NCI-H2196 (cell line): ENCODE results near the gene FADS3.
"Not testable (repeated sequence)": the region's sequence is repeated elsewhere in the genome, so short reads cannot be mapped to it uniquely, and the experiment has no call there.

Experiments
- DNase-seq: peaks from one replicate; lab custom pipeline; 2025; ENCODE audit not compliant: unreplicated experiment; lab: John Stamatoyannopoulos, UW

Gene FADS3

GRCh38 chr11:61899146-61899841 lies 7.9 kb upstream of the FADS3 start:
- peak; percentile 80 for DNase-seq

DNA sequence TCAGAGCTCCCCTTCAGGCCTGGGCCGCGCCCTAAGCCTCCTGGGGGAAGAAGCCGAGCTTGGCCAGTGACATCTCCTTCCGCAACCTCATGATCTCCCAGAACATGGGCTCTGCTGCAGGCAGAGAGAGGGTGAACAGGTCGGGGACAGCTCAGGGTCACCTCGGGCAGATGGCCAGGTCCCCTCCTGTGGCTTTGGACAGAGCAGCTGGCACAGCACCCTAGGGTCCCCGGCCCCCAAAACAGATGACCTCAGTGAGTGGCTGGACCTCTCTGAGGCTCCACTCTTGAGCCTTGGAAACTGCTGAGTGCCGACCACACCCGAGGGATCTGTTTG lies 6.9 kb upstream of the FADS3 start:
- DNase-seq, result no peak

DNA sequence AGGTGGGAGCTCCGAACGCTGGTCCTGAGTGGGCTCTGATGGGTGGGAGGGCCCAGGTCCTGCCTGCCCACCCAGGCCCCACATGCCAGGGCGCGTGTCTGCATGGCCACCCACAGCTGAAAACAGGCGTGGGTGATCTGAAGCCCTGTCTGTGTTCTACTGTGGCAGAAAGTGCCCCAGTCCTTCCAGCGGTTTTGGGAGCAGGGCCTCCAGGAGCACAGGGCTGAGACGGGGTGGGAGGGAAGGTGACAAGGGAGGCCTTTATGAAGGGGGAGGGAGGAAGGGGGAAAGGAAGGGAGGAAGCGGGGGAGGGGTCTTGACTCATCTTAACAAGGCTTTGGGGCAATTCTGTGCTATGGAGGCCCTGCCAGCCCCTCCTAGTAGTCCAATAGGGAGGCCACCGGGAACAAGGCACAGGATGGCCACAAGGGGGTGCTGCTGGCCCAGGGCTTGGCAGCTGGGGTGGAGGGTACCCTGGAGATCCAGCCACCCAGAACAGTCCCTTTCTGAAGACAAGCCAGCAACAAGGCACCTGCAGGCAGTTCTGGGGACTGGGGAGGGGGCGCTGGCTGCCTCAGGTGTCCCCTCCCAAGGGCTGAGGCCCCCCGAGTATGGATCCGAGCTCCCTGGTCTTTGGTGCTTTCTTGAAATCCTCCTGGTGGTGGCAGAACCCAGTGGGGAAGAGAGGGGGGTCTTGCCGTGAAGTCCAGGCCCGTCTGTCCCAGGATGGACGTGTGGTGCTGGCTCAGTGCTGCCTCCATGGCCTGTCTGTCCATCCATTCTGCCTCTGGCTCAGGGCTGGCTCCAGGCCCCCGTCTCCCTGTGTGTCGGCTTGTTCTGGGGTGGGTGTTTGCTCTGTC lies 6.3 kb upstream of the FADS3 start:
- peak; percentile 72 for DNase-seq

DNA sequence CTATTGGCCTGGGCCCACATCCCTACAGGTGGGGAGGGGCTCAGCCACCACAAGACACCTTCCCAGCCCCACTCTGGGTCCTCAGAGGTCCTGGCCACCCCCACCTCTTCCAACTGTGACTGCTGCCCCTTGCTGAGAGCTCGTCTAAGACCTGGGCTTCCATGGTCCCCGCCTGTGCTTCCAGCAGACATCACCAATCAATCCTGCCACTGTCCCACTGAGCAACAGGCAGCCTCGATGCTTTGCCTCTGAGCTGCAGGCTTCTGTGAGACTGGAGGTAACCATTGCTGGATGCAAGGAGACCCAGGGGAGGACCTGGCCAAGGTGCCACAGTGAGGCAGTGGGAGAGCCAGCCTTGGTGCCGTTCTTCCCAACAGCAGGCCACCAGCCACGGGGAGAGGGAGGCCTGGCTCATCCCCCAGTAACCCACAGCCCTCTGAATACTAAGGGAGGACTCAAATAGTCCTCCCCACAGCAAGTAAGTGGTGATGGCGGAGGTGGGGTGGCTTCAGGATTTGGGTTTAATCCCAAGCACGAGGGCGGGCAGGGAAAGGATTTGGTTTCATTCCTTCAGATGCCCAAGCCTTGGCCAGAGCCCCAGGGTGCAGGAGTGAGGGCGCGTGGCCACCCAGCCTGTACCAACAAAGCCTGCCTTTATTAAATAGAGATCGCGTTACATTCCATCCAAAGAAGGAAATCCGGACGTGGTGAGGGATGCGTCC lies 5.5 kb upstream of the FADS3 start:
- DNase-seq, result peak; percentile 30

DNA sequence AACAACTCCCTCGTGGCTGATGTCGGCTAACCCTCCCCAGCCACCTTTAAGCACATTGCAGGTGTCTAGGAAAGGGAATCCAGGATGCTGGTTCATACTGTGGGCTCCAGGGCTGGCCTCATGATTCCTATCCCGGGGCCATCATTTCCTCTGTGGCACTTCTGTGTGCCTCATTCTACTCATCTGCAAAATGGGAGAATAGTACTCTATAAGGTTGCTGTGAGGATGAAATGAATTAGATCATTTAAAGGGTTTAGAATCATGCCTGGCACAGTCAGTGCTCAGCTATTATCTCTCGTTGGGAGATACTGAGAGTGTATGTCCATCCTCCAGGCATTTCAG lies 4.3 kb upstream of the FADS3 start:
- no peak for DNase-seq

DNA sequence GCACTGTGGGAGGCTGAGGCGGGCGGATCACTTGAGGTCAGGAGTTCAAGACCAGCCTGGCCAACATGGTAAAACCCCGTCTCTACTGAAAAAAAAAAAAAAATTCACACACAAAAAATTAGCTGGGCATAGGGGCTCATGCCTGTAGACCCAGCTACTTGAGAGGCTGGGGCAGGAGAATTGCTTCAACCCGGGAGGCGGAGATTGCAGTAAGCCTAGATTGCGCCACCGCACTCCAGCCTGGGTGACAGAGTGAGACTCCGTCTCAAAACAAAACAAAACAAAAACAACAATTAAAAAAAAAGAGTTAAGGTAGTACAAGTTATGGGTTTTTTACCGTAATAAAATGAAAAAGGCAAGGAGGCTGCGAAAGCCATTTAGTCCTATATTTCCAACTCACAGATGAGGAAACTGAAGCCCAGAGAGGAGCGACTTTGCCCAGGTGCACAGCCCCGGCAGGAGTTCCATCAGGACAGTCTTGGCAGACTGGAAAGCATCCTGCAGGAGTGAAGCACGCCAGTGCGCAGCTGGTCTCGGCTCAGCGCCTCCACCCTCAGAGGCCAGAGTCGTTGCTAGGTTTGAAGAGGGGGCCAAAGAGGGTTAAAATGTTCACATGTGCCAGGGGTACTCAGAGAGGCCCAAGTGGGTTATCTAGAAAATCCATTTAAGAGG lies 3.8 kb upstream of the FADS3 start:
- DNase-seq, result no peak

- DNase-seq, result peak; percentile 23
Measured at GRCh38 chr11:61893981-61894380, 2.6 kb upstream of the FADS3 start.

DNA sequence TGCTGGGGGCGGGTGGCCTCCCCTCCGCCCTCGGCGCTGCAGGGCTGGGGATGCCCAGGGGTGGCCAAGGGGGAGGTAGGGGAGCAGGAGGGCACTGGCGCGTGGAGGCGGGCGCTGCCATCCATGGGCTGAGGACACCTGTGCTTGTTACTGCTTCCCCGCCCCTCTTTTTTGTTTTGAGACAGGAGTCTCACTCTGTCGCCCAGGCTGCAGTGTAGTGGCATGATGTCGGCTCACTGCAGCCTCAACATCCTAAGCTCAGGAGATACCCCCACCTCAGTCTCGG lies 683 bp upstream of the FADS3 start:
- DNase-seq, result no peak

DNA sequence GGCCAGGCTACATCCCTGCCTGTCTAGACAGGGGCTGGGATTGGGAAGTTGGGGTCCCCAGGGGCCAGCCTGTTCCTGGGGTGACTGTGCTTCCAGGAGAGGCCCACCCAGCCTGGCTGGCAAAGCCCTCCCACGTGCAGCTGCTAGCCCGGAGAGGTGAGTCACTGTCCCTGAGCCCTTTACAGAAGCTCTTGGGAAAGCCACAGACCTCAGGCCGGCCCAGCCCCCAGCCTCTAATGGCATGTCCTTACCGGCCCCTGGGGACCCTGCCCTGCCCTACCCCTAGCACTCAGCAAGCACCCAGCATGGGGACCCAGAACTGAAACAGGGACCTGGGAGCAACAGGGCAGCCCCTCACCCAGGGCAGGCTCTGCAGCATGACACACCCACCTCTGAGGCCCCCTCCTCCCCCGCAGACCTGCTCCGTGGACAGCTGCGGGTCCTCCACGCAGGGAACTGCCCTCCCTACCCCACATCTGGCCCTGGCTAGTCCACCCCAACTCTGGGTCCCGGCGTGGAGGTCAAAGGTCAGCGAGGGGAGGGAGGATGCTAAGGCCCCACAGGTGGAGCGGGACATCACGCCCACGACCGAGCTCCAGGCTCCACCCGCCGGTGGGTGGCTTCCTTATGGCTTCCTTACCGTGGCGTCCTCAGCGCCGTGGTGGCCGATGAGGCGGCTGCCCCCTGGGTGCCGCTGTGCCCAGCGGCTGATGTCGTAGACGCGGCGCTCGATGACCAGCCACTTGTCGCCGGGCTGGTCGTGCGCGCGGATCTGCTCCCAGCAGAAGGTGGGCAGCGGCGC lies 615 bp downstream of the FADS3 start:
- DNase-seq, result peak; percentile 25

DNA sequence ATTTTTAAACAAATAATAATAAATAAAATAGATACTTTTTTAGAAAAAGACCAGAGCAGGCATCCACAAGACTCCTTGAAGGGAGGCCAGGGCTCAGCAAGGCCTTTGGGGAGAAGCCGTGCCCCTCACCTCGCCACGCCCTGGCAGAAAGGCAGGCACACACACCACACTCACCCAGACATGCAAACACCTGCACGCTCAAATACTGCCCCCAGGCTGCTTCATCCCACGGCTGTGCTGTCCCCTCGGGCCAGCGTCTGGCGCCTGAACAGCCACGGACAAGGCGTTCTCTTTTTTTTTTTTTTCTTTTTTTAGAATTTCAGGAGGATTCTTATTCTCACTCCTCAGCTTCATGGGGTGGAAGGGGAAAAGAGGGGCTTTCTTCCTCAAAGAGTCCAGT lies 1.5 kb downstream of the FADS3 start:
- no peak for DNase-seq

DNA sequence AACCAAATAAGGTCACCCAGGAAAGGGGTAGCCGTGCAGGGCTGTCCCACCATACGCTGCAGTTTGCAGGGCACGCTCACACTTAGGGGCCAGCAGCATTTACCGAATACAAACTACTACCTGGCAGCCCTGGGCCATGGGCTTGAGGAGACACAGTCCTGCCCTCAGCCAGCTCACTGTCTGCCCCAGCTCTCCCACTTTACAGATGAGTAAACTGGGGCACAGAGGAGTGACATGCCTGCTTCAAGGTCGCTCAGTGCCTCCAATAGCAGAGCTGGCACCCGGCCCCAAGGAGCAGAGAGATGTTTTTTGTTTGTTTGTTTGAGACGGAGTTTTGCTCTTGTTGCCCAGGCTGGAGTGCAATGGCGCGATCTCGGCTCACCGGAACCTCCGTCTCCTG lies 2.8 kb downstream of the FADS3 start:
- DNase-seq, result no peak

- DNase-seq, result peak; percentile 28
Measured at GRCh38 chr11:61887839-61888494, 3.4 kb downstream of the FADS3 start.

- no peak for DNase-seq
Measured at GRCh38 chr11:61886643-61887042, 4.7 kb downstream of the FADS3 start.

DNA sequence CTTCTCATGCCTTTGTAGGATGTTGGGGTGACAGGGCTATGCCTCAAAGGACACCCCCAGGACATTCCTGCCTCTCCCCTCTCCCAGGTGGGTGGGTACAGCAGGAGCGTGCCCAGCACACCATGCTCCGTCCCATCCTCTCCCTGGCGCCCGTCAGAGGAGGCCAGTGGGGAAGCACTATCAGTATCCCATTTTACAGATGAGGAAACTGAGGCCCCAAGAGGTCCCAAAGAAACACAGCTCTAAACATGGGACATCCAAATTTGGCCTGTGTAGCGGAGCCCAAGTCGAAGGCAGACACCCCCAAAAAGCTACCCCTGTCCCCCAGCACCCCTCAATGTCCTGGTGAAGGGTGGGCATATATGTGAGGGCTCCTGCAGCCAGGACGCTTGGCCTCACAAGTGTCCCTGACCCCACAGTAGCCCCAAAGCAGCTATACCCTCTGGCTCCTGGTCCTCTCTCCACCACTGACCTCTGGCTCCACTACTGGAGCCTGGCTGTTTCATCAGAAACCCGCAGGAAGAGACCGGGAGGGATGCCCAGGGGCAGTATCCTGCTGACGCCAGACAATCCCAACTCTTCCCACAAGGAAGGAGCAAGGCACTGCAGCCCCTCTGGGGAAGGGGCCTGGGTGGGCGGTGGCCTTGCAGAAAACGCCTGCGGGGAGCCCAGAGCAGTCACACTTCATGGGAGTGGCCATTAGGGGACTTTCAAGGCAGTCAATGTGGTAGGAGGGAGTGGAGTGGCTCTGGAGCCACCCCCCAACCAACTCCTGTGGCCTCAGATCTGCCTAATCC lies 5.4 kb downstream of the FADS3 start:
- DNase-seq, result no peak

DNA sequence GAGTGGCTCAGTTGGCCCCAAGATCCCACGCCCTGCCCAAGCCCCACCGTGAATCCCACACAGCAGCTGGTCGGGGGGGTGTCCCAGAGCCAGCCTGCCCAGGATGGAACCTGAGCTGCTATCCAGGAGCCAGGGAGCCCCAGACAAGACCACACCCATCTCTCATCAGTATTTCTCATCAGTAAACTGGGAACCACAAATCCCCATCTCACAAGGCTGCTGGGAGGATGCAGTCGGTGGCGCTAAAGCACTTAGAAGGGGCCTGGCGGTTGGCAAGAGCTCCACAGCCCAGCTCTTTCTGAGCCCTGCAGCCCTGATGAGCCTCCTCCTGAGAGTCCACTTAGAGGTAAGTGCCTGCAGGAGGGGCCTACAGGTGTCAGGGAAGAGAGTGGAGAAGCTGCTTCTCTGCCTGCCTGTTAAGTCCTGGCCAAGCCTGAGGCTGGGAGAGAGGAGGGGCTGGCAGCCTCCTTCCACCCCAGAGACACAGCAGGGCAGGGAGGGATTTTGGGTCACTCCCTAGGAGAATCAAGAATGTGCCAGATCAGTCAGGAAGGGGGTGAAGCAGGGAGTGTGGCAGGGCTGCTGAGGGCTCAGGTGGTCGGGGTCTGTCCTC lies 6.1 kb downstream of the FADS3 start:
- peak; percentile 19 for DNase-seq

- no peak for DNase-seq
Measured at GRCh38 chr11:61883947-61884346, 7.4 kb downstream of the FADS3 start.

DNA sequence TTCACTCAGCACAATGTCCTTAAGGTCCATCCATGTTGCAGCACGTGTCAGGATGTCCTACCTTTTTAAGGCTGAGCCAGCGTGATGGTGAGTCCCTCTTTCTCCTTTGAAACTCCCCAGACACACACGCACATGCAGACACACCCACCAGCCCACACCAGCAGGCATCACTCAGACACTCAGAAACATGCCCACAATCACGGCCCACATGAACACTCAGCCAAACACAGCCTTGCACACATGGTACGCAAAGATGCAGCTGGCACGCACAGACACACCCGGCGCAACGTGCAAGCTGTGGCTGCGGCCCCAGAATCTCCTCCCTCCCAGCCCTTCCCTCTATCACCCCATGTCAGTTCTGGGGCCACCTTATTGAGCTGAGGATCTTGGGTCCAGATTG lies 8.0 kb downstream of the FADS3 start:
- no peak for DNase-seq

GRCh38 chr11:61882879-61883278 lies 8.5 kb downstream of the FADS3 start:
- DNase-seq, result no peak

GRCh38 chr11:61882267-61882666 lies 9.1 kb downstream of the FADS3 start:
- DNase-seq, result not testable (repeated sequence)
